Middle frontal gyrus (tissue), 1 donor: Measurements from ENCODE around the gene TTC9.

Source experiments
- DNase-seq: peaks from one replicate; pipeline ENCODE4 v3.0.0-alpha.2; 2015; ENCODE audit warnings: low spot score; ENCODE audit errors: extremely low spot score

The TTC9 gene

GRCh38 chr14:70643967-70644366 is 2.3 kb downstream of the TTC9 start:
- DNase-seq = no peak

GRCh38 chr14:70645892-70646291 is 4.2 kb downstream of the TTC9 start:
- no peak for DNase-seq

DNA sequence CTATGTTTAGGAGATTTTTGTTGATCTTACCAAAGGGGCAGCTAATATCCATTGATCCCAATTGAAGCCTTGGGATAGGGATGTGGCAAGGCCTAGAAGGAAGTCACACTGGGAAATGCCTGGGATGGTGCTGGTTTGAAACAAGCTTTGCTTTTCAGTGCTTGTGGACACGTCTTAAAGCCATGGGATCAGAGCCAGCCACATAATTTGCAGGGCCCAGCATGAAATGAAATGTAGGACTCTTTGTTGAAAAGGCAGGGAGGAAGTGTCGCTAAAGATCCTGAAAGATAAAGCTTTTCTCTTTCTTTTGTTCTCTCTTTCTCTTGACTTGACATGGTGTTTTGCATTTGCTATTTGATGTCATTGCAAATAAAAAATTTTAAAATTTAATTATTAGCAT is 5.0 kb downstream of the TTC9 start:
- no peak for DNase-seq

- no peak for DNase-seq
These were observed 6.6 kb downstream of the TTC9 start for GRCh38 chr14:70648346-70648745.

- no peak for DNase-seq
These were observed 8.1 kb downstream of the TTC9 start for GRCh38 chr14:70649803-70650202.

- no peak for DNase-seq
These were observed 9.8 kb downstream of the TTC9 start for GRCh38 chr14:70651522-70651921.

DNA sequence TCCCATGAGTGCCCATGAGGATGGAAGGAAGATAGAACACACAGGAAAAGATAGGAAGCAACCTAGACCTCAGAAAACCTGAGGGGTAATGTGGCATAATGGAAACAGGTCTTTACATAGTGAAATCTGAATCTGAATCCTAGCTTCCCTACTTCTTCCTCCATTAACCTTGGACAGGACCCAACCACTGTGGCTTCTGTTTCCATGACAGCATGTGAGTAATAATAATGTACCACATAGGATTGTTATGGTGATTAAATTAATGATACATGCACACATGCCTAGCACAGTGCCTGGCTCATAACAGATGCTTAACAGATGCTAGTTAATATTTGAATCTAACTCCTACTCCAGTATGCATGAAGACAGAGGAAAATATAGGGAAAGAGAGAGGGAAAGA is 11.2 kb downstream of the TTC9 start:
- DNase-seq = no peak

DNA sequence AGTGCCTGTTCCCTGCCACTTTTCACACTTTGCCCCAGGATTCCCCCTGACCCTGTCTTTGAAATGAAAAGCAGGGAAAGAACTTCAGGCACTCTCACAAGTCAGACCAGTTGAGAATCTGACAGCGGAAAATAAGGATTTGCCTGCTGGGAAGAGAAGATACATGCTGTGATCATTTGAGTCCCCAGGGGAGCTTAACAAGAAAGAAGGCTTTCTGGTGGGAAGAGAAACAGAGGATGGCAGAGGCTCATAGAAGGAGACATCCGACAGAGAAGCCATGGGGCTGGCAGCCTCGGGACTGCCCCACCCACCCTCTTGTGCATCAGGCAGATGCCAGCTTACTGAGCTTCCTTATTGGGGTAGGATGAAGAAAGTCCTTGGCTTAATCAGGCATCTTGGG is 11.9 kb downstream of the TTC9 start:
- DNase-seq = no peak

GRCh38 chr14:70654632-70655031 is 12.9 kb downstream of the TTC9 start:
- no peak for DNase-seq

DNA sequence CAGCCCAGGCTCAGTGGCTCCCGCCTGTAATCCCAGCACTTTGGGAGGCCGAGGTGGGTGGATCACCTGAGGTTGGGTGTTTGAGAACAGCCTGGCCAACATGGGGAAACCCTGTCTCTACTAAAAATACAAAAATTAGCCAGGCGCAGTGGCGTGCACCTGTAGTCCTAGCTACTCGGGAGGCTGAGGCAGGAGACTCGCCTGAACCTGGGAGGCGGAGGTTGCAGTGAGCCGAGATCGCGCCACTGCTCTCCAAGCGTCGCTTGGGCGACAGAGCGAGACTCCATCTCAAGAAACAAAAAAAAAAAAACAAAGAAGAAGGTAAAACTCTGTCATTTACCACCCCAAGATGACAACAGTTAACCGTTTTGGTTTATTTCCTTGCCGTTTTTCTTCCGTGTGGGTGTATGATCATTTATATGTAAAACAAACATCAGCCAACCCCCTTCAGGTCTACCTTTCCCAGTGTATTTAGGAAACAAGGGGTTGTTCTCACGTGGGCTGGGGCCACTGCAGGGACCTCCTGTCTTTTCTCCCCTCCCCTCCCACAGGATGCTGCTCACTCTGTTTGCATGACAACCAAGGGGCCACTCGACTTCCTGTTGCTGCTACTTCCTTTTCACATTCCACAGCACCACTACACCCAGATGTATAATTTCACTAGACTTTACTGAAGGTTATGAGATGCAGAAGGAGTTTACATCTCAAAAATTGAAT is 13.6 kb downstream of the TTC9 start:
- no peak for DNase-seq

- DNase-seq = no peak
These were observed 17.2 kb downstream of the TTC9 start for GRCh38 chr14:70658899-70659298.

- no peak for DNase-seq
These were observed 19.5 kb downstream of the TTC9 start for GRCh38 chr14:70660967-70661893.

GRCh38 chr14:70662080-70662479 is 20.4 kb downstream of the TTC9 start:
- no peak for DNase-seq

GRCh38 chr14:70662816-70663215 is 21.1 kb downstream of the TTC9 start:
- no peak for DNase-seq

DNA sequence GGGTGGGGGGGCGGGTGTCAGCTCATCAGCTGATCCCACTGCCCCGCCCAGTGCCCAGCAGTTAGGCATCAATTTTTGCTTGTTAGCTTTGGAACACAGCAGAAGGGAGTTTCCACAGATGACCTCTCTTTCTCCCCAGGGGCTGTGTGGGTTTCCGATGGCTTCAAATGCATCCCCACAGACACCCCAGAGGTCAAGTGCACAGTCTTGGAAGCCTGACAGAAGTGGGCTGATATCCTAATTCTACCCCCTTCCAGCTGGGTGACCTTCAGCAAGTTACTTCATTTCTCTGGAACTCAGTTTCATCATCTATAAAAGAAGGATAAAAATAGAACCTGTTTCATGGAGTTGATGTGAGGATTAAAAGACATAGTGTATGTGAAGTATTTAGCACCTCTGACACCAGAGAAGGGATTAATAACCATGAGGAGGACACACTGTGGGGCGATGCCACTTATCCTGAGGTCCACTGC is 22.0 kb downstream of the TTC9 start:
- DNase-seq = no peak

GRCh38 chr14:70664698-70665447 is 23.2 kb downstream of the TTC9 start:
- DNase-seq = no peak

DNA sequence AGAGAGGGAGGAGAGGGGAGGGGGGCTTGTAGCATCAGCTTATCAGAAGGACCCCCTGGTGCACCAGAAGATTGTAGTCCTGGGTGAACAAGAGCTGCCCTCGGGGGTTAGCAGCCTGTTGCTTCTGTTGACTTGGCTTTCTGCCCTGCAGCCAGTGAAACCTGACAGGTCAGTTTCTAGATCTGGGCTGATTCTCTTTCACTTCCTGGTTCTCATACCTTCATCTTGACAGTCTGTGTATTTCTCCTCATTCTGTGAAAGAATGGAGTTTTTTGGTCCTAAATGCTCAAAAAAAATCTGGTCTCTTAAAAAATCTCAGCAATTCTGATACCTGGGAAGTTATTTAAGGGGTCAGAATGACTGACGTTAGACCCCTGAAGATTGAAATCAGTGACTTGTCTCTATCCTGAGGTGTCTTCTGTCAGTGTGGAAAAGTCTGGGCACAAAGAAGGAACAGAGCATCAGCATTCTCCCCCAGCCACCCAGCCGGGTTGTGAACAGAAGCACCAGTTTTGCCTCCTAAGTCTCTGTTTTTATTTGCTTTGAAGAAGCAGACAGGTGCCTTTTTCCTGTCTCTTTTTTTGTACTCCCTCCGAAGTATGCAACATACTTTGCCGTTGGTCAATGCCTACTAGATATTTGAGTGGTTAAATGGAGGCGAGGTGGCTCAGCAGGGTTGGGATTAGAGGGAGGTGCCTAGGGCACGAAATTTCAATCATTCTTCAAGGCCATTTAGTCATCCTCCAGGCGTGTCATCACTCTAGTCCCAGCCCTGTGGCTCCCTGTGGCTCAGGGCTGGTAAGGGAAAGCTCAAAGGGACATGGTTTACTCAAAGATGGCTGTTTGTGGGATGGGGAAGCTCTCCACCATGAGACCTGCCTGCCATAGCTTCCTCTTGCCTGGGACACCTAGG is 24.0 kb downstream of the TTC9 start:
- no peak for DNase-seq

DNA sequence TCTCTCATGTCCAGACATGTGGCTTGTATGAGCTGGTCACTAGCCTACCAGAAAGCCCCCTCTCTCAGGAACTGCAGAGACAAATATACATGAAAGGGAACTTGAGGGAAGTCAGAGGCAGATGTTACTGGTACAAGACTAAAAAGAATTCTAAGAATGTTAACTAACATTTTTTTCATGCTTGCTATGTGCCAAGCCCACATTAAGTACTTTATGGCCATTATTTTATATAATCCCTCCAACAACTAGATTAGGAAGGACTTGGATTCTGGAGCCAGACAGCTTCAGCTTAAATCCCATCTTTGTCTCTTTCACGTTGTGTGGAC is 24.6 kb downstream of the TTC9 start:
- no peak for DNase-seq

DNA sequence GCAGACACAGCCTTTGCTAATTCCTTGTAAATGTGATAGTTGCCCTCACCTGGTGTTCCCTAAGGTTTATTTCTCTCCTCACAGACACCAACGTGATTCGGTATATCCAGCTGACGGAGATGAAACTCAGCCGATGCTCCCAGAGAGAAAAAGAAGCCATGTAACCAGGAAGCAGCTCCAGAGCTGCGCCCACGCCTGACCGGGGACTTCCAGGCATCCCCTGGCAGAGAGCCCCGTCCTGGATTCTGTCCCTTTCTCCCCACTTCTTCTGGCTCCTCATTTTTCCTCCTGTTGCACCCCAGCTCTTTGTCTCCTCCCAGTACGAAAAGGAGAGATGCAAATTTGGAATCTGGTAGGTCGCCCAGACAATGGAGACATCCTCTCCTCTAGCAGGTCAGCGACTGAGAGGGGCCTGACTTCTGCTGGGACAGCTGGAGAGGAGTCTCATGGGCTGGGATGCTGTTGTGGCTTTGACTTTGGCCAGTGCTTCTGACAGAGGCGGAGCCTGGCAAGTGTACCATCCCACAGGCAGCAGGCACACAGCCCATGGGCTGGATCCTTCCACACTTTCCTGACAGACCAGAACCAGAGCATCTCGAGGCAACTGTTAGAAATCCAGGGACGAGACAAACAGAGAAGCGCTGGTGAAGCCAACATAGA is 29.4 kb downstream of the TTC9 start:
- DNase-seq = no peak
